ENCODE measurements around the gene VTI1A. TPM values are rescaled to one million over a fixed set of nuclear protein-coding genes. Genes with fewer than 3 reads are reported as not detected.

The VTI1A gene
- total RNA-seq, 1 donor from 2014 or later = 33.3 TPM

DNA sequence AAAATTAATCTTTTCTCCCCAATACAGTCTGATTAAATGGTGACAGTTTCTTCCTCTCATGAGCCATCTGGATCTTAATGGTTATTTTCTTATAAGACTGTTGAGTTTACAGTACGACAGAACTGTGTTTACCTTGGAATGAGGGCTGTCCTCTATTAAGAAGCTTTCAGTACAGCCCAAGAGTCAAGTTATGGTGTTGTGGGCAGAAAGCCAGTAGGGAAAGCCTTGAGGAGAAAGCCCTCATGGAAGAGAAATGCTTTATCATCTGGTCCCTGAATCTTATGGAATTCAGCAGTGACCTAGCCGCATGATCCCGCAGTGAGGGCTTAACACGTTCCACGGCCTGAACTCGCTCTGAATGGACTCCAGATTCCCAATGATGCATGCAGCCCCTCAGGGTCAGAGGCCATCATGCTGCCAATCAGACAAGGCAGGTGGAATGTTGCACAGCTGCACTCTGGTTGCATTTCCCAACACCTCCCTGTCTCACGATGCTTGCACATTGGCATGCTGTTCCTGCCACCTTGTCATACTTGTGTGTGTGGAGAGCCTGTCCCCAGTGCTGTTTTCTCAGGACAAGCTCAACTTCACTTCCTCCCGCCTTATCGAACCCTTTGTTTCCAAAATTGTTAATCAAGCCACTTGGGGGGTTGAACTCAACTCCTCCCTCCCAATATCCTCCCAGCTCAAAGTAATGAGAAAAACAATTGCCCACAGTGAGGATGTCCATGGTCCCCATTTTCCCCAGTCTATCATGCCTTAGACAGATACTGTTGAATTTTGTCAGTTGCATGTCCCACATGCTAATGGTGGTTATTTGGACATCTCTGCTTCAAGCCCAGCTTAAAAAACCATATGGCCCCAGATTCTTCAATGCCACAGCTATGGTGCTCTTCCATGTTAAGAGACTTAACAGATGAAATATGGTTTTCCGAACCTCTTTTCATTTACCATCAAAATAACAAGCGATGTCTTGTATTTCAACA lies 291.9 kb downstream of the VTI1A start:
- Mint-ChIP-seq H3K4me3 (ENCODE audit: unreplicated experiment) (no peak overlapping the region), H3K27me3 (ENCODE audit: low read depth, unreplicated experiment) (no peaks in the 10 kb centered on the region)
- TF ChIP-seq, protein P1, sequence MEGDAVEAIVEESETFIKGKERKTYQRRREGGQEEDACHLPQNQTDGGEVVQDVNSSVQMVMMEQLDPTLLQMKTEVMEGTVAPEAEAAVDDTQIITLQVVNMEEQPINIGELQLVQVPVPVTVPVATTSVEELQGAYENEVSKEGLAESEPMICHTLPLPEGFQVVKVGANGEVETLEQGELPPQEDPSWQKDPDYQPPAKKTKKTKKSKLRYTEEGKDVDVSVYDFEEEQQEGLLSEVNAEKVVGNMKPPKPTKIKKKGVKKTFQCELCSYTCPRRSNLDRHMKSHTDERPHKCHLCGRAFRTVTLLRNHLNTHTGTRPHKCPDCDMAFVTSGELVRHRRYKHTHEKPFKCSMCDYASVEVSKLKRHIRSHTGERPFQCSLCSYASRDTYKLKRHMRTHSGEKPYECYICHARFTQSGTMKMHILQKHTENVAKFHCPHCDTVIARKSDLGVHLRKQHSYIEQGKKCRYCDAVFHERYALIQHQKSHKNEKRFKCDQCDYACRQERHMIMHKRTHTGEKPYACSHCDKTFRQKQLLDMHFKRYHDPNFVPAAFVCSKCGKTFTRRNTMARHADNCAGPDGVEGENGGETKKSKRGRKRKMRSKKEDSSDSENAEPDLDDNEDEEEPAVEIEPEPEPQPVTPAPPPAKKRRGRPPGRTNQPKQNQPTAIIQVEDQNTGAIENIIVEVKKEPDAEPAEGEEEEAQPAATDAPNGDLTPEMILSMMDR (IDR thresholded peaks at IDR 0.05; ENCODE audit: insufficient read depth, low read depth, low read length) = no peak
- no peak for TF ChIP-seq EZH2 (IDR thresholded peaks at IDR 0.05; ENCODE audit: insufficient read depth, low read length)

DNA sequence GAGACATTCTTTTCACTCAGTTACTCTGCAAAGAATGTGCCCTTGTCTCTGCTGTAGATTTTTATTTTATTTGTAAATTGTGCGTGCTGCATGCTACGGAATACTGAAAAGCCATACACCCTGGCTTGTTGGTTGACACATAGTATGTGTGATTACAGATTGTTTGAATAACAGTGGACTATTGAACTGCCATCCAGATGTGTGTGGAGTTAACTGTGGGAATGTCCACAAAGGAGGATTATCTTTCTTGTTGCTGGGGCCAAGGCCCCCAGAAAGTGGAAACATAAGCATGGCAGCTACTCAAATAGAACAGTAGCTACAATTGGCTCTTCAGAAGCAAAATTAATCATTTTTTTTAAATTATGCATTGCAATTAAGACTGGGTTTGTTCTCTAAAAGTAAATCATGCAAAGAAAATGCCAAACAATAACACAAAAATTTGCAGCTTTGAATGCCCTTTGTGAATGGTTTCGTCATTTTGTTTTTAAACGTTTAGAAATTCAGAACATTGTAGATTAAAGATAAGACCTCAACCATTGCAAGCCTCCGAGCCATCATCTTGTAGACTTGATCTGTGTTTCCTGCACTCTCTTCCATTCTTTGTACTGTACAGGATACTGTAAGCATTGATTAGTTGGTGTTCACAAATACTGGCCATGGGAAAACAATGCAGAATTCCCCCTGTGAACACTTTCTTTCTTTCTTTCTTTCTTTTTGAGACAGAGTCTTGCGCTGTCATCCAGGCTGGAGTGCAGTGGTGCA lies 292.8 kb downstream of the VTI1A start:
- no peaks in the 10 kb centered on the region for H3K36me3 Mint-ChIP-seq (ENCODE audit: low read depth, unreplicated experiment)
- H3K4me3 Mint-ChIP-seq (ENCODE audit: unreplicated experiment) = no peak overlapping the region
- H3K4me1 Mint-ChIP-seq (ENCODE audit: low read depth, unreplicated experiment) = peaks cover 27% of the 10 kb centered on the region
- Histone ChIP-seq H3K36me3 (ENCODE audit: insufficient read depth, low read length) (no peaks in the 10 kb centered on the region), H2AFZ (ENCODE audit: low read depth, low read length) (no peak overlapping the region), H3K27me3 (ENCODE audit: insufficient read depth, low read length) (no peaks in the 10 kb centered on the region), H3K27ac (ENCODE audit: low read depth, low read length) (no peak overlapping the region), H3K79me2 (ENCODE audit: insufficient read depth, low read length) (no peaks in the 10 kb centered on the region), H3K4me3 (ENCODE audit: insufficient read depth, low read depth, low read length) (no peak overlapping the region), H3K9me3 (ENCODE audit: insufficient read depth, low read depth, low read length) (no peaks in the 10 kb centered on the region), H3K4me1 (ENCODE audit: insufficient read depth, low read length) (peaks cover 7% of the 10 kb centered on the region), H3K9ac (ENCODE audit: low read length) (no peak overlapping the region), H3K4me2 (ENCODE audit: low read length) (no peak overlapping the region), H4K20me1 (ENCODE audit: insufficient read depth, low read length) (peaks cover 5% of the 10 kb centered on the region)
- H3K27me3 Mint-ChIP-seq (ENCODE audit: low read depth, unreplicated experiment) = no peaks in the 10 kb centered on the region
- H3K9me3 Mint-ChIP-seq (ENCODE audit: unreplicated experiment) = no peaks in the 10 kb centered on the region
- TF ChIP-seq, protein P1 (IDR thresholded peaks at IDR 0.05; ENCODE audit: insufficient read depth, low read depth, low read length) = no peak
- TF ChIP-seq EZH2 (IDR thresholded peaks at IDR 0.05; ENCODE audit: insufficient read depth, low read length) = no peak
- H3K27ac Mint-ChIP-seq (ENCODE audit: unreplicated experiment) = no peak overlapping the region
- DNase-seq (ENCODE audit: low read depth) (no peak), FAIRE-seq (no peak)

More for the DNA sequence above, 291.9 kb downstream of the VTI1A start:
- DNase-seq (ENCODE audit: low read depth) = no peak
- Histone ChIP-seq H3K36me3 (ENCODE audit: insufficient read depth, low read length) (no peaks in the 10 kb centered on the region), H3K4me1 (ENCODE audit: insufficient read depth, low read length) (peaks cover 7% of the 10 kb centered on the region), H2AFZ (ENCODE audit: low read depth, low read length) (no peak overlapping the region), H3K4me2 (ENCODE audit: low read length) (no peak overlapping the region), H3K4me3 (ENCODE audit: insufficient read depth, low read depth, low read length) (no peak overlapping the region), H3K27ac (ENCODE audit: low read depth, low read length) (no peak overlapping the region), H3K27me3 (ENCODE audit: insufficient read depth, low read length) (no peaks in the 10 kb centered on the region), H4K20me1 (ENCODE audit: insufficient read depth, low read length) (peaks cover 5% of the 10 kb centered on the region), H3K9me3 (ENCODE audit: insufficient read depth, low read depth, low read length) (no peaks in the 10 kb centered on the region), H3K79me2 (ENCODE audit: insufficient read depth, low read length) (no peaks in the 10 kb centered on the region), H3K9ac (ENCODE audit: low read length) (no peak overlapping the region)
- Mint-ChIP-seq H3K36me3 (ENCODE audit: low read depth, unreplicated experiment) (no peaks in the 10 kb centered on the region), H3K9me3 (ENCODE audit: unreplicated experiment) (no peaks in the 10 kb centered on the region), H3K27ac (ENCODE audit: unreplicated experiment) (no peak overlapping the region), H3K4me1 (ENCODE audit: low read depth, unreplicated experiment) (peaks cover 27% of the 10 kb centered on the region)
- FAIRE-seq = no peak

Measured in astrocyte (in vitro differentiated cells and primary cell).